HepG2 (cell line): ENCODE results near the gene GNG5. TPM values are rescaled to one million over a fixed set of nuclear protein-coding genes. Genes with fewer than 3 reads are reported as not detected.

Experiments used
- ATAD3A ChIP-seq: sonication (generic); formaldehyde crosslinking; IDR thresholded peaks from 2 replicates; pipeline ENCODE4 v1.4.0; 2020; ENCODE audit warnings: missing genetic modification reagents
- CEBPB ChIP-seq: IDR thresholded peaks from 2 replicates; pipeline ENCODE4 v1.6.1; 2011; ENCODE audit warnings: low read depth, low read length, improper control_type of control experiment, borderline replicate concordance
- FOXA1 ChIP-seq, 2 experiments: fragments of 450-650 bp in 1 of 2; sonication (generic) in 1 of 2; formaldehyde crosslinking in 1 of 2; IDR thresholded peaks; 2 replicates each; pipeline versions ENCODE4 v1.4.0 to v1.6.1; 2016 to 2020; ENCODE audit warnings: missing genetic modification reagents in 1 of 2
- GMEB1 ChIP-seq: sonication (generic); formaldehyde crosslinking; IDR thresholded peaks from 2 replicates; pipeline ENCODE4 v1.5.1; 2020; ENCODE audit warnings: missing genetic modification reagents, mild to moderate bottlenecking, borderline replicate concordance
- HDAC1 ChIP-seq: sonication (generic); formaldehyde crosslinking; IDR thresholded peaks from 2 replicates; pipeline ENCODE4 v1.5.1; 2020; ENCODE audit warnings: mild to moderate bottlenecking, missing genetic modification reagents
- IKZF1 ChIP-seq: fragments of 450-650 bp; IDR thresholded peaks from 2 replicates; pipeline ENCODE4 v1.7.1; 2016
- MED1 ChIP-seq: sonication (generic); formaldehyde crosslinking; IDR thresholded peaks from 2 replicates; pipeline ENCODE4 v1.4.0; 2020; ENCODE audit warnings: missing genetic modification reagents
- MTERF4 ChIP-seq: sonication (generic); formaldehyde crosslinking; IDR thresholded peaks from 2 replicates; pipeline ENCODE4 v1.8.0; 2023; ENCODE audit warnings: mild to moderate bottlenecking, missing genetic modification reagents
- PHF8 ChIP-seq: sonication (generic); formaldehyde crosslinking; IDR thresholded peaks from 2 replicates; pipeline ENCODE4 v1.5.0; 2020; ENCODE audit warnings: missing genetic modification reagents
- RBM39 ChIP-seq: fragments of 200-400 bp; formaldehyde crosslinking; IDR thresholded peaks from one replicate; pipeline ENCODE4 v1.6.1; 2018; ENCODE audit warnings: antibody characterized with exemption, mild to moderate bottlenecking, low read depth, low read length; ENCODE audit not compliant: poor library complexity, severe bottlenecking
- SOX6 ChIP-seq, 2 experiments: fragments of 450-650 bp in 1 of 2; sonication (generic) in 1 of 2; formaldehyde crosslinking in 1 of 2; IDR thresholded peaks; 2 replicates each; pipeline versions ENCODE4 v1.4.0 to v1.6.1; 2017 to 2020; ENCODE audit warnings: antibody characterized with exemption in 1 of 2, mild to moderate bottlenecking in 1 of 2, missing genetic modification reagents in 1 of 2
- STAT5B ChIP-seq: sonication (generic); formaldehyde crosslinking; IDR thresholded peaks from 2 replicates; pipeline ENCODE4 v1.4.0; 2020; ENCODE audit warnings: missing genetic modification reagents
- TSC22D2 ChIP-seq: sonication (generic); formaldehyde crosslinking; IDR thresholded peaks from 2 replicates; pipeline ENCODE4 v1.5.1; 2020; ENCODE audit warnings: missing genetic modification reagents, mild to moderate bottlenecking, borderline replicate concordance
- ZMAT3 ChIP-seq: sonication (generic); formaldehyde crosslinking; conservative IDR thresholded peaks from 2 replicates; pipeline ENCODE4 v1.7.0; 2021; ENCODE audit warnings: missing genetic modification reagents
- ZMYM3 ChIP-seq: sonication (generic); formaldehyde crosslinking; IDR thresholded peaks from 2 replicates; pipeline ENCODE4 v1.5.1; 2020; ENCODE audit warnings: mild to moderate bottlenecking, missing genetic modification reagents
- ZNF232 ChIP-seq: sonication (generic); formaldehyde crosslinking; IDR thresholded peaks from 2 replicates; pipeline ENCODE4 v1.4.0; 2020; ENCODE audit warnings: missing genetic modification reagents, borderline replicate concordance
- ZNF251 ChIP-seq: sonication (generic); formaldehyde crosslinking; IDR thresholded peaks from 2 replicates; pipeline ENCODE4 v1.9.0; 2021; ENCODE audit warnings: mild to moderate bottlenecking, missing genetic modification reagents
- ZNF280D ChIP-seq: sonication (generic); formaldehyde crosslinking; IDR thresholded peaks from 2 replicates; pipeline ENCODE4 v1.5.1; 2020; ENCODE audit warnings: mild to moderate bottlenecking, missing genetic modification reagents
- ZNF616 ChIP-seq: sonication (generic); formaldehyde crosslinking; IDR thresholded peaks from 2 replicates; pipeline ENCODE4 v1.5.0; 2020; ENCODE audit warnings: low read depth, mild to moderate bottlenecking, missing genetic modification reagents
- ZNF674 ChIP-seq: sonication (generic); formaldehyde crosslinking; IDR thresholded peaks from 2 replicates; pipeline ENCODE4 v1.5.0; 2020; ENCODE audit warnings: low read depth, mild to moderate bottlenecking, missing genetic modification reagents
- ZNF75D ChIP-seq: sonication (generic); formaldehyde crosslinking; IDR thresholded peaks from 2 replicates; pipeline ENCODE4 v1.8.1; 2023; ENCODE audit warnings: missing genetic modification reagents, mild to moderate bottlenecking, borderline replicate concordance
- ZNF770 ChIP-seq: sonication (generic); formaldehyde crosslinking; IDR thresholded peaks from 2 replicates; pipeline ENCODE4 v1.5.0; 2020; ENCODE audit warnings: mild to moderate bottlenecking, missing genetic modification reagents
- polyA plus RNA-seq, 8 experiments: library from polyadenylated mRNA; depleted of rRNA in 3 of 8; stranded (reverse) in 7 of 8; unstranded in 1 of 8; fragments of >200 nt; fragmentation: Illumina TruSeq in 4 of 8; extraction: Trizol in 4 of 8; gene quantifications; 2 replicates each; pipeline versions ENCODE4 v1.2.1 to v1.2.3, GENCODE V29; 2011 to 2016; ENCODE audit warnings: low read depth in 4 of 8, missing spikeins in 1 of 8, mixed read lengths in 1 of 8; ENCODE audit not compliant: insufficient read depth in 1 of 8
- total RNA-seq, 5 experiments: library from RNA; depleted of rRNA; stranded (reverse); fragments of >200 nt; fragmentation: Illumina TruSeq; extraction: Trizol; gene quantifications; 2 replicates each; pipeline ENCODE4 v1.2.3, GENCODE V29; 2016; ENCODE audit warnings: low read depth in 1 of 5

Gene GNG5
- total and polyA plus RNA-seq, 2 of the 13 experiments (the other 11 are each of a cell fraction or from before 2014, with no cell fraction given) = 103 to 137 TPM

GRCh38 chr1:84504580-84505492 is 1.5 kb downstream of the GNG5 start (continued):
- TF ChIP-seq ZNF674 (no peak), TSC22D2 (CRISPR knock-in tag) (no peak), ZMYM3 (no peak), HDAC1 (CRISPR knock-in tag) (peak; percentile 47), SOX6 (IDR thresholded peaks at IDR 0.05) (no peak), SOX6 (CRISPR knock-in tag; IDR thresholded peaks at IDR 0.05) (peak; percentile 87), ZNF251 (CRISPR knock-in tag) (no peak), ZNF232 (CRISPR knock-in tag) (peak; percentile 48; the same call in 1 of the 2 replicates), FOXA1 (IDR thresholded peaks at IDR 0.05) (no peak), FOXA1 (CRISPR knock-in tag; IDR thresholded peaks at IDR 0.05) (no peak), RBM39 (no peak), PHF8 (no peak), ZMAT3 (CRISPR knock-in tag) (no peak), ZNF280D (CRISPR knock-in tag) (no peak), ATAD3A (CRISPR knock-in tag) (no peak), IKZF1 (no peak), GMEB1 (no peak), MED1 (CRISPR knock-in tag) (peak; percentile 80), STAT5B (no peak), MTERF4 (CRISPR knock-in tag) (no peak), CEBPB (peak; percentile 90), ZNF770 (no peak), ZNF616 (CRISPR knock-in tag) (no peak), ZNF75D (CRISPR knock-in tag) (no peak)
